SU-DHL-6 (cell line): ENCODE data around the gene SERPINB2.

Experiments used
- H2AFZ ChIP-seq: fragments of 200-600 bp; sonication (generic); 2 replicates; pipeline ENCODE4 v1.6.1; 2014; ENCODE audit warnings: low read depth, mild to moderate bottlenecking, moderate library complexity, mixed read lengths, antibody characterized with exemption, low read length; ENCODE audit not compliant: severe bottlenecking
- H3F3A ChIP-seq: fragments of 200-600 bp; shearing (Covaris generic); 2 replicates; pipeline ENCODE4 v1.6.0; 2016; ENCODE audit warnings: antibody characterized with exemption, mild to moderate bottlenecking; ENCODE audit not compliant: insufficient read depth
- H3K27ac ChIP-seq: fragments of 200-600 bp; sonication (generic); 2 replicates; pipeline ENCODE4 v1.5.1; 2016; ENCODE audit warnings: low read depth, mild to moderate bottlenecking, low read length, moderate library complexity, mixed read lengths
- H3K27me3 ChIP-seq: fragments of 200-600 bp; sonication (generic), shearing (Covaris generic); 2 replicates; pipeline ENCODE4 v1.6.0; 2014; ENCODE audit warnings: mild to moderate bottlenecking, low read length
- H3K36me3 ChIP-seq: fragments of 200-600 bp; sonication (generic); 2 replicates; pipeline ENCODE4 v1.6.1; 2014; ENCODE audit warnings: mild to moderate bottlenecking, low read length, mixed read lengths
- H3K4me2 ChIP-seq: fragments of 300-600, 200-600 bp; shearing (Covaris generic), sonication (generic); 2 replicates; pipeline ENCODE4 v1.6.0; 2014; ENCODE audit warnings: low read length, low read depth, mild to moderate bottlenecking; ENCODE audit not compliant: poor library complexity, severe bottlenecking
- H3K4me3 ChIP-seq: fragments of 200-600 bp; sonication (generic); 2 replicates; pipeline ENCODE4 v1.5.1; 2014; ENCODE audit warnings: antibody characterized with exemption, low read length, mild to moderate bottlenecking, mixed read lengths; ENCODE audit not compliant: insufficient read depth, poor library complexity, severe bottlenecking
- H3K79me2 ChIP-seq: fragments of 200-600 bp; sonication (generic); 2 replicates; pipeline ENCODE4 v1.6.1; 2014; ENCODE audit warnings: mild to moderate bottlenecking, low read length, moderate library complexity; ENCODE audit not compliant: insufficient read depth
- H3K9ac ChIP-seq: fragments of 200-600 bp; sonication (generic); 2 replicates; pipeline ENCODE4 v1.7.0; 2014; ENCODE audit warnings: mild to moderate bottlenecking, low read length
- H3K9me2 ChIP-seq: fragments of 200-600 bp; sonication (generic); replicated peaks from 2 replicates; pipeline ENCODE4 v1.6.1; 2014; ENCODE audit warnings: low read length; ENCODE audit not compliant: insufficient read depth
- H3K9me3 ChIP-seq: fragments of 200-600 bp; sonication (generic); 2 replicates; pipeline ENCODE4 v1.6.1; 2014; ENCODE audit warnings: low read length, mixed read lengths; ENCODE audit not compliant: insufficient read depth
- H4K20me1 ChIP-seq: fragments of 200-600 bp; sonication (generic); 2 replicates; pipeline ENCODE4 v1.6.1; 2014; ENCODE audit warnings: low read depth, mild to moderate bottlenecking, antibody characterized with exemption, low read length, moderate library complexity, mixed read lengths
- CTCF ChIP-seq: fragments of 200-600 bp; sonication (generic); IDR thresholded peaks from one replicate; pipeline ENCODE4 v1.5.1; 2017; ENCODE audit warnings: antibody characterized with exemption, mild to moderate bottlenecking, low read length, moderate library complexity; ENCODE audit not compliant: insufficient read depth, poor library complexity, severe bottlenecking
- EZH2phosphoT487 ChIP-seq: fragments of 200-600 bp; sonication (generic), shearing (Covaris generic); conservative IDR thresholded peaks from 2 replicates; pipeline ENCODE4 v1.6.1; 2018; ENCODE audit warnings: mild to moderate bottlenecking, antibody characterized with exemption, low read length, moderate library complexity, mixed read lengths

The SERPINB2 gene

GRCh38 chr18:63906056-63906455 lies 18.6 kb downstream of the SERPINB2 start:
- Histone ChIP-seq H3K27ac (no peak overlapping the region), H3K4me2 (no peak overlapping the region)
- TF ChIP-seq CTCF (no peak), EZH2phosphoT487 (no peak)

GRCh38 chr18:63907664-63908063 lies 20.2 kb downstream of the SERPINB2 start, which contains the start of gene SERPINB10:
SERPINB10 (plus strand) TSS chr18:63907958; CDS start chr18:63915511, 7,553 bp downstream.
- H3K9me3 ChIP-seq, result no peaks in the 10 kb centered on the region
- no peak within 1 kb of the TSS for H3K27ac ChIP-seq
- no peak for TF ChIP-seq CTCF
- TF ChIP-seq EZH2phosphoT487, result no peak
- no peaks in the 10 kb centered on the region for H3K79me2 ChIP-seq
- H3K9me2 ChIP-seq, result no peaks in the 10 kb centered on the region
- H3K36me3 ChIP-seq, result no peaks in the 10 kb centered on the region
- no peak within 1 kb of the TSS for H3K4me3 ChIP-seq
- no peaks in the 10 kb centered on the region for H3K27me3 ChIP-seq
- H2AFZ ChIP-seq, result no peak within 1 kb of the TSS
- no peak within 1 kb of the TSS for H3K9ac ChIP-seq
- no peak within 1 kb of the TSS for H3K4me2 ChIP-seq
- H4K20me1 ChIP-seq, result no peaks in the 10 kb centered on the region
- no peaks in the 10 kb centered on the region for H3F3A ChIP-seq

More at GRCh38 chr18:63906056-63906455, 18.6 kb downstream of the SERPINB2 start:
- no peaks in the 10 kb centered on the region for H3K9me3 ChIP-seq
- no peaks in the 10 kb centered on the region for H3F3A ChIP-seq
- H2AFZ ChIP-seq, result no peak overlapping the region
- no peak overlapping the region for H3K4me3 ChIP-seq
- no peaks in the 10 kb centered on the region for H3K27me3 ChIP-seq
- no peaks in the 10 kb centered on the region for H3K79me2 ChIP-seq
- no peaks in the 10 kb centered on the region for H4K20me1 ChIP-seq
- H3K9ac ChIP-seq, result no peak overlapping the region
- H3K9me2 ChIP-seq, result no peaks in the 10 kb centered on the region
- no peaks in the 10 kb centered on the region for H3K36me3 ChIP-seq

GRCh38 chr18:63908858-63909257 lies 21.4 kb downstream of the SERPINB2 start:
- H3K9me3 ChIP-seq, result no peaks in the 10 kb centered on the region
- no peaks in the 10 kb centered on the region for H3K79me2 ChIP-seq
- H2AFZ ChIP-seq, result no peak overlapping the region
- no peak overlapping the region for H3K9ac ChIP-seq
- no peak overlapping the region for H3K4me3 ChIP-seq
- H3K36me3 ChIP-seq, result no peaks in the 10 kb centered on the region
- TF ChIP-seq EZH2phosphoT487 (no peak), CTCF (no peak)
- no peak overlapping the region for H3K27ac ChIP-seq
- H3K4me2 ChIP-seq, result no peak overlapping the region
- H3K27me3 ChIP-seq, result no peaks in the 10 kb centered on the region
- H4K20me1 ChIP-seq, result no peaks in the 10 kb centered on the region
- H3K9me2 ChIP-seq, result no peaks in the 10 kb centered on the region; the same call in 1 of the 2 replicates
- H3F3A ChIP-seq, result no peaks in the 10 kb centered on the region
